HCT116 (cell line): ENCODE results near the gene RAB32. TPM values are rescaled to one million over a fixed set of nuclear protein-coding genes. Genes with fewer than 3 reads are reported as not detected.

Source experiments
- ATAC-seq: fragments of 200-7000 bp; cut with Tn5 transposase; 2 replicates; pipeline ENCODE4 v1.9.1; 2020; ENCODE audit warnings: mild to moderate bottlenecking, moderate library complexity
- BruUV-seq: library from RNA; stranded (reverse); fragments of 400-500 nt; replicated peaks from 2 replicates; lab custom pipeline; 2021; lab: Mats Ljungman, UMichigan
- CTCF ChIA-PET: fragments of 300-600 bp; sonication (Branson Sonifier 250); formaldehyde crosslinking; loops from one replicate; lab custom pipeline; 2021; ENCODE audit warnings: antibody characterized with exemption; lab: Charles Lee
- POLR2A ChIA-PET: fragments of 300-600, 350-600 bp; sonication (Branson Sonifier 250); formaldehyde crosslinking; loops from one replicate; lab custom pipeline; 2021; ENCODE audit warnings: antibody characterized with exemption; lab: Charles Lee
- RAD21 ChIA-PET, 2 experiments: fragments of 300-600 bp; sonication (Branson Sonifier 250); formaldehyde crosslinking; loops; one replicate each; lab custom pipeline; 2023; ENCODE audit warnings: low total read pairs in 2 of 2; ENCODE audit not compliant: uncharacterized antibody in 2 of 2, unreplicated experiment in 2 of 2, low non-redundant PET in 1 of 2; lab: Charles Lee
- DNase-seq: peaks from one replicate; pipeline ENCODE4 v3.0.0-alpha.2; 2010; ENCODE audit warnings: low read depth, low spot score
- H2AFZ ChIP-seq: fragments of 200-600 bp; shearing (Covaris generic), sonication (generic); 2 replicates; pipeline ENCODE4 v1.6.1; 2017; ENCODE audit warnings: low read depth, mixed run types, mixed read lengths, antibody characterized with exemption, low read length; ENCODE audit not compliant: poor library complexity, severe bottlenecking
- H3K27ac ChIP-seq: 2 replicates; pipeline ENCODE4 v1.5.1; 2012; ENCODE audit warnings: low read depth, low read length
- H3K27me3 ChIP-seq: fragments of 200-600 bp; sonication (generic); 2 replicates; pipeline ENCODE4 v1.6.1; 2016; ENCODE audit warnings: mixed run types, low read length, mixed read lengths; ENCODE audit not compliant: insufficient read depth
- H3K36me3 ChIP-seq, 2 experiments: fragments of 200-500 bp in 1 of 2; fragments of 200-600 bp in 1 of 2; sonication (Bioruptor generic) in 1 of 2; sonication (generic) in 1 of 2; 2 replicates each; pipeline versions ENCODE4 v1.5.1 to v1.6.1; 2014 to 2016; ENCODE audit warnings: low read length in 2 of 2, inconsistent platforms in 1 of 2, mixed read lengths in 1 of 2, mixed run types in 1 of 2; ENCODE audit not compliant: insufficient read depth in 2 of 2, control insufficient read depth in 1 of 2
- H3K4me1 ChIP-seq, 2 experiments: fragments of 200-600 bp in 1 of 2; sonication (generic) in 1 of 2; 2 replicates each; pipeline versions ENCODE4 v1.5.1 to v1.6.1; 2012 to 2017; ENCODE audit warnings: low read length in 2 of 2, inconsistent platforms in 1 of 2, mild to moderate bottlenecking in 1 of 2, mixed read lengths in 1 of 2, mixed run types in 1 of 2, moderate library complexity in 1 of 2; ENCODE audit not compliant: insufficient read depth in 2 of 2, control insufficient read depth in 1 of 2
- H3K4me2 ChIP-seq: fragments of 200-600 bp; sonication (generic); 2 replicates; pipeline ENCODE4 v1.6.1; 2017; ENCODE audit warnings: mixed run types, low read length, mixed read lengths
- H3K4me3 ChIP-seq, 2 experiments: fragments of 200-600 bp in 1 of 2; sonication (generic) in 1 of 2; replicated peaks in 1 of 2; 2 replicates each; pipeline ENCODE4 v1.5.1; 2011 to 2016; ENCODE audit warnings: low read length in 2 of 2, control low read depth in 1 of 2, low read depth in 1 of 2, mild to moderate bottlenecking in 1 of 2, mixed read lengths in 1 of 2, mixed run types in 1 of 2
- H3K79me2 ChIP-seq: fragments of 200-600 bp; sonication (generic); 2 replicates; pipeline ENCODE4 v1.6.1; 2017; ENCODE audit warnings: mild to moderate bottlenecking, mixed run types, low read length, moderate library complexity, mixed read lengths; ENCODE audit not compliant: insufficient read depth
- H3K9ac ChIP-seq: fragments of 200-600 bp; sonication (generic); 2 replicates; pipeline ENCODE4 v1.6.1; 2016; ENCODE audit warnings: low read length, mixed read lengths
- H3K9me2 ChIP-seq: fragments of 200-600 bp; sonication (generic), shearing (Covaris generic); 2 replicates; pipeline ENCODE4 v1.6.1; 2017; ENCODE audit warnings: mixed run types, mild to moderate bottlenecking, moderate library complexity; ENCODE audit not compliant: insufficient read depth
- H3K9me3 ChIP-seq, 2 experiments: fragments of 200-500 bp in 1 of 2; fragments of 200-600 bp in 1 of 2; sonication (Bioruptor generic) in 1 of 2; sonication (generic) in 1 of 2; 2 replicates each; pipeline ENCODE4 v1.6.1; 2014 to 2017; ENCODE audit warnings: low read length in 2 of 2, mixed read lengths in 2 of 2, inconsistent platforms in 1 of 2, low read depth in 1 of 2, mild to moderate bottlenecking in 1 of 2, mixed run types in 1 of 2, moderate library complexity in 1 of 2; ENCODE audit not compliant: control insufficient read depth in 1 of 2, insufficient read depth in 1 of 2
- H4K20me1 ChIP-seq: fragments of 200-600 bp; sonication (generic), shearing (Covaris generic); 2 replicates; pipeline ENCODE4 v1.6.1; 2017; ENCODE audit warnings: mixed run types, mild to moderate bottlenecking, moderate library complexity; ENCODE audit not compliant: insufficient read depth
- CBX3 ChIP-seq: IDR thresholded peaks from 2 replicates; pipeline ENCODE4 v1.6.1; 2012; ENCODE audit warnings: low read depth
- CEBPB ChIP-seq: IDR thresholded peaks from 2 replicates; pipeline ENCODE4 v1.6.1; 2012; ENCODE audit warnings: low read depth
- ELF1 ChIP-seq: IDR thresholded peaks from 2 replicates; pipeline ENCODE4 v1.6.1; 2012; ENCODE audit warnings: low read depth, borderline replicate concordance
- EZH2phosphoT487 ChIP-seq: fragments of 200-600 bp; IDR thresholded peaks from 2 replicates; pipeline ENCODE4 v1.6.1; 2018; ENCODE audit warnings: antibody characterized with exemption, borderline replicate concordance
- JUND ChIP-seq: IDR thresholded peaks from 2 replicates; pipeline ENCODE4 v1.6.1; 2012
- POLR2A ChIP-seq: IDR thresholded peaks from 2 replicates; pipeline ENCODE4 v1.7.0; 2011; ENCODE audit warnings: borderline replicate concordance; ENCODE audit not compliant: insufficient read depth, insufficient read length; ENCODE audit errors: extremely low read depth
- RAD21 ChIP-seq: IDR thresholded peaks from 2 replicates; pipeline ENCODE4 v1.6.1; 2012; ENCODE audit warnings: low read depth, mild to moderate bottlenecking
- SIN3A ChIP-seq: IDR thresholded peaks from 2 replicates; pipeline ENCODE4 v1.6.1; 2012; ENCODE audit warnings: low read depth
- SP1 ChIP-seq: IDR thresholded peaks from 2 replicates; pipeline ENCODE4 v1.6.1; 2012; ENCODE audit warnings: low read depth
- SRF ChIP-seq: IDR thresholded peaks from 2 replicates; pipeline ENCODE4 v1.6.1; 2012; ENCODE audit warnings: low read depth
- TCF7L2 ChIP-seq: IDR thresholded peaks from 2 replicates; pipeline ENCODE4 v1.7.0; 2011; ENCODE audit warnings: borderline replicate concordance, inconsistent platforms; ENCODE audit not compliant: insufficient read depth, insufficient read length; ENCODE audit errors: extremely low read depth
- YY1 ChIP-seq: IDR thresholded peaks from 2 replicates; pipeline ENCODE4 v1.6.1; 2011; ENCODE audit warnings: low read length, low read depth, moderate library complexity, mild to moderate bottlenecking; ENCODE audit not compliant: insufficient replicate concordance; ENCODE audit errors: extremely low read depth
- ZFX ChIP-seq: fragments of 450-650 bp; IDR thresholded peaks from 2 replicates; pipeline ENCODE4 v1.6.1; 2017
- ZNF274 ChIP-seq: fragments of 200-500 bp; sonication (Bioruptor generic); IDR thresholded peaks from 2 replicates; pipeline ENCODE4 v1.6.1; 2014; ENCODE audit warnings: mild to moderate bottlenecking, low read depth, low read length, inconsistent platforms
- intact Hi-C: fragments of 100-400 bp; cut with micrococcal nuclease; formaldehyde crosslinking; loops from 2 replicates; pipeline ENCODE4 v1.10.0; 2022
- total RNA-seq: library from RNA; stranded (reverse); gene quantifications from one replicate; pipeline ENCODE4 v1.2.1, GENCODE V29; 2021; ENCODE audit not compliant: unreplicated experiment
- TF ChIP-seq, protein P1 (sequence below): IDR thresholded peaks from 2 replicates; pipeline ENCODE4 v1.6.1; 2012
- TF ChIP-seq, protein P2 (sequence below): IDR thresholded peaks from 2 replicates; pipeline ENCODE4 v1.6.1; 2011; ENCODE audit warnings: mild to moderate bottlenecking, low read length, moderate library complexity; ENCODE audit not compliant: insufficient replicate concordance; ENCODE audit errors: extremely low read depth
- TF ChIP-seq, protein P3 (sequence below): IDR thresholded peaks from 2 replicates; pipeline ENCODE4 v1.6.1; 2012; ENCODE audit warnings: low read depth
- TF ChIP-seq, protein P4 (sequence below): IDR thresholded peaks from 2 replicates; pipeline ENCODE4 v1.6.1; 2012
- TF ChIP-seq, protein P5 (sequence below), 3 experiments: fragments of 200-600 bp in 1 of 3; sonication (generic) in 1 of 3; IDR thresholded peaks in 2 of 3; conservative IDR thresholded peaks in 1 of 3; 2 replicates each; pipeline ENCODE4 v1.5.1; 2012 to 2017; ENCODE audit warnings: low read depth in 2 of 3, low read length in 2 of 3, antibody characterized with exemption in 1 of 3, borderline replicate concordance in 1 of 3, control low read depth in 1 of 3, mild to moderate bottlenecking in 1 of 3, mixed read lengths in 1 of 3, mixed run types in 1 of 3, moderate library complexity in 1 of 3; ENCODE audit not compliant: insufficient read depth in 1 of 3

RAB32 gene
- total RNA-seq, 1 experiment from 2014 or later = not detected

DNA sequence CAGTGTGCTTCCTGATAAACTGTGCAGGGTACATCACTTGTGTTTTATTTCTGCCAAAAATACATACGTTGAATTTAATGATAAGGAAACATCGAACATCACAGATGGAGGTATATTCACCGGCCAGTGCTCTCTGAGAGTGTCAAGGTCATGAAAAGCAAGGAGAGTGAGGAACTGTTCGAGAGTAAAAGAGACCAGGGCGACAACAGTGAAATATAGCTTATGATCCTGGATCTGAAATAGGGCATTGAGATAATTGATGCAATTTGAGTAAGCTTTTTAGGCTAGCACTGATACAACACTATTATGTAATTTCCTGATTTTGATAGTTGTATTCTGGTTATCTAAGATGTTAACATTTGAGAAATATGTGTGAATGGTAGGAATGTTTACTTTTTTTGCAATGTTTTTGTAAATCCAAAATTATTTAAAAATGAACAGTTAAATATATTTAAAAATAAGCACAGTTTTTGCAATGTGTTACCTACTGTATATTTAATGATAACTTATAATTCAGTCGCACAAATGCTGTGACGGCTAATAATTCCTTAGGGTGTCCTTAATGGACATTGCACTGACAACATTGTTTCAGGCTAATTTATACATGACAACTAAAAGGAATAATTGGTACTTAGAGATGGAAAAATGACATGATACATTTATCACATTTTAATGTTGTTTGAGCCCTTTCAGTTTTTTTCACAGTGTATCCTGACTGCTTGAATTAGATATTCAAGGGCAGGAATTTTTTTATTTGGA, 9.9 kb downstream of the RAB32 start:
- ChIA-PET POLR2A (no interaction called here), CTCF (no interaction called here), RAD21 (no interaction called here)
- Histone ChIP-seq H2AFZ (no peak overlapping the region), H3K4me1 (no peaks in the 10 kb centered on the region), H3K9ac (no peak overlapping the region), H3K9me3 (no peaks in the 10 kb centered on the region), H3K4me3 (no peak overlapping the region), H3K36me3 (no peaks in the 10 kb centered on the region), H3K27me3 (peaks cover 13% of the 10 kb centered on the region; the same call in 1 of the 2 replicates), H3K4me2 (no peak overlapping the region), H3K9me2 (no peaks in the 10 kb centered on the region), H3K79me2 (no peaks in the 10 kb centered on the region), H4K20me1 (no peaks in the 10 kb centered on the region), H3K27ac (no peak overlapping the region)
- no TSS peak for BruUV-seq
- TF ChIP-seq, protein P1, sequence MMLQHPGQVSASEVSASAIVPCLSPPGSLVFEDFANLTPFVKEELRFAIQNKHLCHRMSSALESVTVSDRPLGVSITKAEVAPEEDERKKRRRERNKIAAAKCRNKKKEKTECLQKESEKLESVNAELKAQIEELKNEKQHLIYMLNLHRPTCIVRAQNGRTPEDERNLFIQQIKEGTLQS = no peak
- TF ChIP-seq SRF (no peak), JUND (no peak), CBX3 (no peak), ZFX (no peak), CEBPB (no peak), RAD21 (no peak), ELF1 (no peak), EZH2phosphoT487 (no peak), YY1 (no peak), POLR2A (no peak), SP1 (no peak), SIN3A (no peak), ZNF274 (no peak), TCF7L2 (no peak)
- TF ChIP-seq, protein P2, sequence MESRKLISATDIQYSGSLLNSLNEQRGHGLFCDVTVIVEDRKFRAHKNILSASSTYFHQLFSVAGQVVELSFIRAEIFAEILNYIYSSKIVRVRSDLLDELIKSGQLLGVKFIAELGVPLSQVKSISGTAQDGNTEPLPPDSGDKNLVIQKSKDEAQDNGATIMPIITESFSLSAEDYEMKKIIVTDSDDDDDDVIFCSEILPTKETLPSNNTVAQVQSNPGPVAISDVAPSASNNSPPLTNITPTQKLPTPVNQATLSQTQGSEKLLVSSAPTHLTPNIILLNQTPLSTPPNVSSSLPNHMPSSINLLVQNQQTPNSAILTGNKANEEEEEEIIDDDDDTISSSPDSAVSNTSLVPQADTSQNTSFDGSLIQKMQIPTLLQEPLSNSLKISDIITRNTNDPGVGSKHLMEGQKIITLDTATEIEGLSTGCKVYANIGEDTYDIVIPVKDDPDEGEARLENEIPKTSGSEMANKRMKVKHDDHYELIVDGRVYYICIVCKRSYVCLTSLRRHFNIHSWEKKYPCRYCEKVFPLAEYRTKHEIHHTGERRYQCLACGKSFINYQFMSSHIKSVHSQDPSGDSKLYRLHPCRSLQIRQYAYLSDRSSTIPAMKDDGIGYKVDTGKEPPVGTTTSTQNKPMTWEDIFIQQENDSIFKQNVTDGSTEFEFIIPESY = no peak
- TF ChIP-seq, protein P3, sequence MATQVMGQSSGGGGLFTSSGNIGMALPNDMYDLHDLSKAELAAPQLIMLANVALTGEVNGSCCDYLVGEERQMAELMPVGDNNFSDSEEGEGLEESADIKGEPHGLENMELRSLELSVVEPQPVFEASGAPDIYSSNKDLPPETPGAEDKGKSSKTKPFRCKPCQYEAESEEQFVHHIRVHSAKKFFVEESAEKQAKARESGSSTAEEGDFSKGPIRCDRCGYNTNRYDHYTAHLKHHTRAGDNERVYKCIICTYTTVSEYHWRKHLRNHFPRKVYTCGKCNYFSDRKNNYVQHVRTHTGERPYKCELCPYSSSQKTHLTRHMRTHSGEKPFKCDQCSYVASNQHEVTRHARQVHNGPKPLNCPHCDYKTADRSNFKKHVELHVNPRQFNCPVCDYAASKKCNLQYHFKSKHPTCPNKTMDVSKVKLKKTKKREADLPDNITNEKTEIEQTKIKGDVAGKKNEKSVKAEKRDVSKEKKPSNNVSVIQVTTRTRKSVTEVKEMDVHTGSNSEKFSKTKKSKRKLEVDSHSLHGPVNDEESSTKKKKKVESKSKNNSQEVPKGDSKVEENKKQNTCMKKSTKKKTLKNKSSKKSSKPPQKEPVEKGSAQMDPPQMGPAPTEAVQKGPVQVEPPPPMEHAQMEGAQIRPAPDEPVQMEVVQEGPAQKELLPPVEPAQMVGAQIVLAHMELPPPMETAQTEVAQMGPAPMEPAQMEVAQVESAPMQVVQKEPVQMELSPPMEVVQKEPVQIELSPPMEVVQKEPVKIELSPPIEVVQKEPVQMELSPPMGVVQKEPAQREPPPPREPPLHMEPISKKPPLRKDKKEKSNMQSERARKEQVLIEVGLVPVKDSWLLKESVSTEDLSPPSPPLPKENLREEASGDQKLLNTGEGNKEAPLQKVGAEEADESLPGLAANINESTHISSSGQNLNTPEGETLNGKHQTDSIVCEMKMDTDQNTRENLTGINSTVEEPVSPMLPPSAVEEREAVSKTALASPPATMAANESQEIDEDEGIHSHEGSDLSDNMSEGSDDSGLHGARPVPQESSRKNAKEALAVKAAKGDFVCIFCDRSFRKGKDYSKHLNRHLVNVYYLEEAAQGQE = no peak
- TF ChIP-seq, protein P4, sequence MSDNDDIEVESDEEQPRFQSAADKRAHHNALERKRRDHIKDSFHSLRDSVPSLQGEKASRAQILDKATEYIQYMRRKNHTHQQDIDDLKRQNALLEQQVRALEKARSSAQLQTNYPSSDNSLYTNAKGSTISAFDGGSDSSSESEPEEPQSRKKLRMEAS = no peak
- TF ChIP-seq, protein P5, sequence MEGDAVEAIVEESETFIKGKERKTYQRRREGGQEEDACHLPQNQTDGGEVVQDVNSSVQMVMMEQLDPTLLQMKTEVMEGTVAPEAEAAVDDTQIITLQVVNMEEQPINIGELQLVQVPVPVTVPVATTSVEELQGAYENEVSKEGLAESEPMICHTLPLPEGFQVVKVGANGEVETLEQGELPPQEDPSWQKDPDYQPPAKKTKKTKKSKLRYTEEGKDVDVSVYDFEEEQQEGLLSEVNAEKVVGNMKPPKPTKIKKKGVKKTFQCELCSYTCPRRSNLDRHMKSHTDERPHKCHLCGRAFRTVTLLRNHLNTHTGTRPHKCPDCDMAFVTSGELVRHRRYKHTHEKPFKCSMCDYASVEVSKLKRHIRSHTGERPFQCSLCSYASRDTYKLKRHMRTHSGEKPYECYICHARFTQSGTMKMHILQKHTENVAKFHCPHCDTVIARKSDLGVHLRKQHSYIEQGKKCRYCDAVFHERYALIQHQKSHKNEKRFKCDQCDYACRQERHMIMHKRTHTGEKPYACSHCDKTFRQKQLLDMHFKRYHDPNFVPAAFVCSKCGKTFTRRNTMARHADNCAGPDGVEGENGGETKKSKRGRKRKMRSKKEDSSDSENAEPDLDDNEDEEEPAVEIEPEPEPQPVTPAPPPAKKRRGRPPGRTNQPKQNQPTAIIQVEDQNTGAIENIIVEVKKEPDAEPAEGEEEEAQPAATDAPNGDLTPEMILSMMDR (IDR thresholded peaks at IDR 0.05 in 2 of 3, conservative IDR thresholded peaks at IDR 0.05 in 1 of 3; ENCODE audit: borderline replicate concordance in 1 of 3, insufficient read depth in 1 of 3, low read depth in 2 of 3, low read length in 2 of 3) = no peak
- no peak for ATAC-seq
- no peak for DNase-seq
- intact Hi-C loops = no loop called here
